Measurements from ENCODE around the gene GNAI2. TPM values are rescaled to one million over a fixed set of nuclear protein-coding genes. Genes with fewer than 3 reads are reported as not detected.

The GNAI2 gene
- polyA plus RNA-seq, 1 of the 3 experiments (the other 2 are of a cell fraction) = 649 TPM

DNA sequence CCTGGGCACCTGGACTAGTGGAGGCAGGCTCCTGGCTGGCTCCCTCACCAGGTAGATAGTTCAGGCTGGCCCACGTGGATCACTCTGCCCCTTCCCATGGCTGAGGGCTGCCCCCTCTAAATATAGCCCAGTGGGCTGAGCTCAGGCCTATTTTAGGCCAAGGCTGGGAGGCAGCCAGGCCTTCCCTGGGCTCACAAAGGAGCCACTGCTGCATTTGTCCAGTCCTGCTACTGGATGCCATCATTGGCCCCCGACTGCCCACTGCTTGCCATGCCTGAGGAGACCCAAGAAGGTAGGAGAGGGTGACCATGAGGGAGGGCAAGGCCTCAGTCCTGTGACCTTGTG lies 42.8 kb downstream of the GNAI2 start, which contains the start of gene LSMEM2:
Gene LSMEM2, plus strand, starts transcription at position 208 of the 345 bp plus-strand sequence. Its CDS starts 27 bp downstream, at position 235.
- CTCF ChIA-PET = interaction anchor here (1.0 to 12.2 kb wide), 5 partner anchors 20 to 157 kb away, joined by 4 to 206 read pairs (median 11); partner anchors contain the start of genes GNAT1, HYAL3 and NAA80

DNA sequence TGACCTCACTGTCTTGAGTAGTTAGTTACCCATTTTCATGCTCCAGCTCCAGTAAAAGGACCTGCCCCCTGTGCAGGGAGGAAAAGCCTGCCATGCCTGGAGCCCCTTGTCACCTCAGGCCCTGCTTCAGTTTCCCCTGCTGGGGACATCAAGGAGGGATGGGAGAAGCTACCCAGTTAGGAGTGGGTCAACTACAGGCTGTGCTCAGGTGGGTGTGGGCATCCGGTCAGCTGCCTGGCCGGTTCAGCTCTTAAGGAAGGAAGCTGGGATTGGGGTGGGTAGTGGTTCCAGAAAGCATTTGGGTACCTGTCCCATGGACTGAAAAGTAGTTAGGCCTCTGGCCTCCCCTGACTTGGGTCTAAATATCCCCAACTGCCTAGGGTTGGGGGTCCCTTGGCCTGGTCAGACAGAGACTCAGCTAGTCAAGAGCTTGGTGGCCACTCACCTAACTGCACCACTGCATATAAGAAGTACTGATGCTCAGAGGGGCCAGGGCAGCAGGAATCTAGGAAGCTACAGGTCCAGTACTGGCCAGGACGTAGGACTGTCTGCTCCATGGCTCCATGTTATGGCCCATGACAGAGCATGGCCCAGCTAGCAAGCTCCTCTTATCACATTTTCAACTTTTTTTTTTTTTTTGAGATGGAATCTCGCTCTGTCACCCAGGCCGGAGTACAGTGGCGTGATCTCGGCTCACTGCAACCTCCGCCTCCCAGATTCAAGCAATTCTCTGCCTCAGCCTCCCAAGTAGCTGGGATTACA lies 43.4 kb downstream of the GNAI2 start:
- Histone ChIP-seq H3K9ac (no peak overlapping the region), H3K4me2 (no peak overlapping the region), H3K27ac (ENCODE audit: low read depth in 2 of 2, low read length in 1 of 2) (no peak overlapping the region), H3K4me1 (ENCODE audit: control insufficient read depth in 1 of 2, insufficient read depth in 2 of 2, low read depth in 1 of 2, low read length in 1 of 2) (peaks cover 0 to 7% of the 10 kb centered on the region in 2 experiments; a peak in 1 of 4 replicates), H3K36me3 (replicated peaks in 1 of 2; ENCODE audit: control insufficient read depth in 1 of 2, insufficient read depth in 2 of 2, low read length in 1 of 2) (no peaks in the 10 kb centered on the region), H4K20me1 (ENCODE audit: insufficient read depth) (no peaks in the 10 kb centered on the region), H2AFZ (ENCODE audit: low read depth) (no peak overlapping the region), H3K79me2 (ENCODE audit: insufficient read depth) (no peaks in the 10 kb centered on the region), H3K9me2 (no peaks in the 10 kb centered on the region), H3K27me3 (ENCODE audit: insufficient read depth) (0 out of 2 replicates have a peak, but pooled peaks cover 12% of the 10 kb centered on the region), H3K4me3 (ENCODE audit: low read depth in 2 of 2, low read length in 1 of 2) (no peak overlapping the region), H3K9me3 (no peaks in the 10 kb centered on the region), H3F3A (replicated peaks; ENCODE audit: insufficient read depth) (peaks cover 3% of the 10 kb centered on the region)
- POLR2A ChIA-PET = interaction anchor here (1.2 kb wide), 1 partner anchor 20 kb away, joined by 4 read pairs; no protein-coding TSS in a partner anchor
- no peak for DNase-seq
- CTCF ChIA-PET = interaction anchor here (1.0 to 12.2 kb wide), 5 partner anchors 19 to 158 kb away, joined by 4 to 206 read pairs (median 11); partner anchors contain the start of genes GNAT1, HYAL3 and NAA80
- WGBS (ENCODE audit: low lambda C conversion rate) = 92% methylated on average over 8 of the region's 8 CpGs
- TF ChIP-seq USF2 (IDR thresholded peaks at IDR 0.05; ENCODE audit: borderline replicate concordance, low read depth, low read length) (no peak), TAF1 (IDR thresholded peaks at IDR 0.05; ENCODE audit: borderline replicate concordance, low read depth, low read length) (no peak), RAD21 (IDR thresholded peaks at IDR 0.05; ENCODE audit: low read length) (no peak), SIN3A (IDR thresholded peaks at IDR 0.05; ENCODE audit: borderline replicate concordance, low read depth, low read length) (no peak), JUND (IDR thresholded peaks at IDR 0.05) (no peak), IRF3 (IDR thresholded peaks at IDR 0.05; ENCODE audit: low read depth, low read length) (no peak), MXI1 (IDR thresholded peaks at IDR 0.05; ENCODE audit: low read depth, low read length) (no peak), CTCF (IDR thresholded peaks at IDR 0.05) (no peak)

More for the DNA sequence above, 42.8 kb downstream of the GNAI2 start, which contains the start of gene LSMEM2:
- Histone ChIP-seq H3K4me1 (ENCODE audit: control insufficient read depth in 1 of 2, insufficient read depth in 2 of 2, low read depth in 1 of 2, low read length in 1 of 2) (peaks cover 0 to 7% of the 10 kb centered on the region in 2 experiments; a peak in 1 of 4 replicates), H3K9me2 (no peaks in the 10 kb centered on the region), H3K4me3 (ENCODE audit: low read depth in 2 of 2, low read length in 1 of 2) (no peak within 1 kb of the TSS), H4K20me1 (ENCODE audit: insufficient read depth) (no peaks in the 10 kb centered on the region), H2AFZ (ENCODE audit: low read depth) (no peak within 1 kb of the TSS), H3F3A (replicated peaks; ENCODE audit: insufficient read depth) (peaks cover 9% of the 10 kb centered on the region), H3K36me3 (replicated peaks in 1 of 2; ENCODE audit: control insufficient read depth in 1 of 2, insufficient read depth in 2 of 2, low read length in 1 of 2) (no peaks in the 10 kb centered on the region), H3K9ac (no peak within 1 kb of the TSS), H3K9me3 (no peaks in the 10 kb centered on the region), H3K4me2 (no peak within 1 kb of the TSS), H3K27ac (ENCODE audit: low read depth in 2 of 2, low read length in 1 of 2) (no peak within 1 kb of the TSS), H3K27me3 (ENCODE audit: insufficient read depth) (0 out of 2 replicates have a peak, but pooled peaks cover 16% of the 10 kb centered on the region), H3K79me2 (ENCODE audit: insufficient read depth) (no peaks in the 10 kb centered on the region)
- no peak for TF ChIP-seq TAF1 (IDR thresholded peaks at IDR 0.05; ENCODE audit: borderline replicate concordance, low read depth, low read length)
- no peak for TF ChIP-seq ELF1 (IDR thresholded peaks at IDR 0.05)
- no peak for TF ChIP-seq RCOR1 (IDR thresholded peaks at IDR 0.05; ENCODE audit: low read length)
- TF ChIP-seq USF2 (IDR thresholded peaks at IDR 0.05; ENCODE audit: borderline replicate concordance, low read depth, low read length) = no peak
- TF ChIP-seq FOXM1 (IDR thresholded peaks at IDR 0.05; ENCODE audit: low read depth) = no peak
- no peak for TF ChIP-seq CHD2 (IDR thresholded peaks at IDR 0.05; ENCODE audit: low read length, partially characterized antibody)
- TF ChIP-seq, protein P1, sequence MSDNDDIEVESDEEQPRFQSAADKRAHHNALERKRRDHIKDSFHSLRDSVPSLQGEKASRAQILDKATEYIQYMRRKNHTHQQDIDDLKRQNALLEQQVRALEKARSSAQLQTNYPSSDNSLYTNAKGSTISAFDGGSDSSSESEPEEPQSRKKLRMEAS (IDR thresholded peaks at IDR 0.05; ENCODE audit: low read depth) = no peak
- no peak for TF ChIP-seq JUND (IDR thresholded peaks at IDR 0.05)
- no peak for TF ChIP-seq FOSL2 (IDR thresholded peaks at IDR 0.05; ENCODE audit: borderline replicate concordance, low read depth)
- TF ChIP-seq RFX5 (IDR thresholded peaks at IDR 0.05; ENCODE audit: low read length) = no peak
- no peak for TF ChIP-seq TEAD4 (IDR thresholded peaks at IDR 0.05; ENCODE audit: borderline replicate concordance, insufficient read depth)
- TF ChIP-seq, protein P2, sequence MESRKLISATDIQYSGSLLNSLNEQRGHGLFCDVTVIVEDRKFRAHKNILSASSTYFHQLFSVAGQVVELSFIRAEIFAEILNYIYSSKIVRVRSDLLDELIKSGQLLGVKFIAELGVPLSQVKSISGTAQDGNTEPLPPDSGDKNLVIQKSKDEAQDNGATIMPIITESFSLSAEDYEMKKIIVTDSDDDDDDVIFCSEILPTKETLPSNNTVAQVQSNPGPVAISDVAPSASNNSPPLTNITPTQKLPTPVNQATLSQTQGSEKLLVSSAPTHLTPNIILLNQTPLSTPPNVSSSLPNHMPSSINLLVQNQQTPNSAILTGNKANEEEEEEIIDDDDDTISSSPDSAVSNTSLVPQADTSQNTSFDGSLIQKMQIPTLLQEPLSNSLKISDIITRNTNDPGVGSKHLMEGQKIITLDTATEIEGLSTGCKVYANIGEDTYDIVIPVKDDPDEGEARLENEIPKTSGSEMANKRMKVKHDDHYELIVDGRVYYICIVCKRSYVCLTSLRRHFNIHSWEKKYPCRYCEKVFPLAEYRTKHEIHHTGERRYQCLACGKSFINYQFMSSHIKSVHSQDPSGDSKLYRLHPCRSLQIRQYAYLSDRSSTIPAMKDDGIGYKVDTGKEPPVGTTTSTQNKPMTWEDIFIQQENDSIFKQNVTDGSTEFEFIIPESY (IDR thresholded peaks at IDR 0.05; ENCODE audit: borderline replicate concordance, low read depth) = no peak
- TF ChIP-seq FOXJ3 (CRISPR knock-in tag; IDR thresholded peaks at IDR 0.05) = no peak
- no peak for TF ChIP-seq RAD21 (IDR thresholded peaks at IDR 0.05; ENCODE audit: low read length)
- no peak for DNase-seq
- 57% methylated on average over 1 of the region's 2 CpGs for WGBS (ENCODE audit: low lambda C conversion rate)
- POLR2A ChIA-PET = interaction anchor here (1.2 kb wide), 1 partner anchor 19 kb away, joined by 4 read pairs; no protein-coding TSS in a partner anchor
